ENCODE results near the gene SGSM1.

The SGSM1 gene

DNA sequence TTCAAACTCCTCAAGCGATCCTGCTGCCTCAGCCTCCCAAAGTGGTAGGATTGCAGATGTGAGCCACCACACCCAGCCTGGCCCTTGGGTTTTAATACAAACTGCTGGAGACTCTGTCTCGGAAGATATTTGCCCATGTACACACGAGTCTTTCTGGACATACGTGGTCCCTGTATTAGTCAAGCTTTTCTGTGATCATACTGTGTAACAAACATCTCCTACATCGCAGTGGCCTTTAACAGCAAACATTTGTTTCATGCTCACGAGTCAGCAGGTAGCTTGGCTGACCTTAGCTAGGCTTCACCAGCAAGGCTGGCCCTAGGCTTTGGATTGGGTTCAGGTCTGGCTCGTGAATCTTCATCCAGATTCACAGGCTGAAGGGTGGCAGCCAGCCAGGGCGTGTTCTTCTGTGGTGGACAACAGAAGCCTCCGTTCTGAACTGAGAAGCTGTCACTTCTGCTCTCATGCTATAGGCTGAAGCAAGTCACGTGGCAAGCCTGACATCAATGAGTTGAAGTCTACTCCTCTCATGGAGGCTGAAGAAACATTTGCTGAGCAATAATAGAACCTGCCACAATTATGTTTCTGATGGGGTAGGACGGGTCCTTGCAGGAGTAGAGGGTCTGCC is 155.3 kb downstream of the SGSM1 start:
- H3K4me2 ChIP-seq (ENCODE audit: insufficient read depth, low read length) = no peak overlapping the region
- ATAC-seq (ENCODE audit: insufficient read depth, low read depth) = no peak

GRCh38 chr22:24962094-24962493 is 156.1 kb downstream of the SGSM1 start:
- Histone ChIP-seq H3K27ac (ENCODE audit: low read length) (no peak overlapping the region), H2AFZ (ENCODE audit: low read depth, low read length) (no peak overlapping the region), H3K27me3 (ENCODE audit: insufficient read depth, low read length, poor library complexity) (no peaks in the 10 kb centered on the region), H3K9ac (ENCODE audit: low read depth, low read length) (no peak overlapping the region), H3K79me2 (ENCODE audit: insufficient read depth, low read length) (no peaks in the 10 kb centered on the region), H3K4me1 (ENCODE audit: insufficient read depth, low read length) (no peaks in the 10 kb centered on the region), H4K20me1 (ENCODE audit: insufficient read depth, low read length) (no peaks in the 10 kb centered on the region), H3K4me3 (ENCODE audit: low read depth in 1 of 2, low read length in 2 of 2) (no peak overlapping the region), H3K9me3 (ENCODE audit: insufficient read depth, low read length, severe bottlenecking) (no peaks in the 10 kb centered on the region), H3K4me2 (ENCODE audit: insufficient read depth, low read length) (no peak overlapping the region), H3K36me3 (ENCODE audit: insufficient read depth, low read length) (no peaks in the 10 kb centered on the region)
- TF ChIP-seq CTCF (IDR thresholded peaks at IDR 0.05; ENCODE audit: borderline replicate concordance, extremely low read depth, low read length, poor library complexity, severe bottlenecking) = no peak
- no peak for TF ChIP-seq EZH2 (IDR thresholded peaks at IDR 0.05; ENCODE audit: borderline replicate concordance, low read depth, low read length, severe bottlenecking)
- DNase-seq = no peak
- ATAC-seq (ENCODE audit: insufficient read depth, low read depth) = no peak

More for the DNA sequence above, 155.3 kb downstream of the SGSM1 start:
- no peaks in the 10 kb centered on the region for H3K27me3 ChIP-seq (ENCODE audit: insufficient read depth, low read length, poor library complexity)
- no peak overlapping the region for H3K27ac ChIP-seq (ENCODE audit: low read length)
- H3K9me3 ChIP-seq (ENCODE audit: insufficient read depth, low read length, severe bottlenecking) = no peaks in the 10 kb centered on the region
- no peaks in the 10 kb centered on the region for H4K20me1 ChIP-seq (ENCODE audit: insufficient read depth, low read length)
- no peak for TF ChIP-seq EZH2 (IDR thresholded peaks at IDR 0.05; ENCODE audit: borderline replicate concordance, low read depth, low read length, severe bottlenecking)
- TF ChIP-seq CTCF (IDR thresholded peaks at IDR 0.05; ENCODE audit: borderline replicate concordance, extremely low read depth, low read length, poor library complexity, severe bottlenecking) = no peak
- H3K9ac ChIP-seq (ENCODE audit: low read depth, low read length) = no peak overlapping the region
- no peak overlapping the region for H2AFZ ChIP-seq (ENCODE audit: low read depth, low read length)
- no peaks in the 10 kb centered on the region for H3K36me3 ChIP-seq (ENCODE audit: insufficient read depth, low read length)
- no peak for DNase-seq
- no peaks in the 10 kb centered on the region for H3K4me1 ChIP-seq (ENCODE audit: insufficient read depth, low read length)
- H3K4me3 ChIP-seq (ENCODE audit: low read depth in 1 of 2, low read length in 2 of 2) = no peak overlapping the region
- no peaks in the 10 kb centered on the region for H3K79me2 ChIP-seq (ENCODE audit: insufficient read depth, low read length)

DNA sequence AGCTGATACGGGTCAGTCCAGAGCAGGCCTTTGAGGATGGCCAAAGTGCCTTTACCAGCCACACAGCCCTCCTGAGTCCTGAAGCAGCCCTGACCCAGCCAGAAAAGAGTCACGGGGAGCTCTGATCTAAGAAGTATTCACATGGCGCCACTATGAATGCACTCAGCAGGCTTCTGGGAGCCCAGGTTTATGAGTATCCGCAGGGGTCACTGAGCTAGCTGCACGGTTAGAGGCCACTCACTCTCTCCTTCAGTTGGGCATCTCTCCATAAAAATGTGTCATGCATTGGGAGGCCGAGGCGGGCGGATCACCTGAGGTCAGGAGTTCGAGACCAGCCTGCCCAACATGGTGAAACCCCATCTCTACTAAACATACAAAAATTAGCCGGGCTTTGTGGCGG is 156.8 kb downstream of the SGSM1 start:
- Histone ChIP-seq H3K4me1 (ENCODE audit: insufficient read depth, low read length) (no peaks in the 10 kb centered on the region), H3K9ac (ENCODE audit: low read depth, low read length) (no peak overlapping the region), H3K27me3 (ENCODE audit: insufficient read depth, low read length, poor library complexity) (no peaks in the 10 kb centered on the region), H3K9me3 (ENCODE audit: insufficient read depth, low read length, severe bottlenecking) (no peaks in the 10 kb centered on the region), H4K20me1 (ENCODE audit: insufficient read depth, low read length) (no peaks in the 10 kb centered on the region), H3K4me2 (ENCODE audit: insufficient read depth, low read length) (no peak overlapping the region), H2AFZ (ENCODE audit: low read depth, low read length) (no peak overlapping the region), H3K27ac (ENCODE audit: low read length) (no peak overlapping the region), H3K36me3 (ENCODE audit: insufficient read depth, low read length) (no peaks in the 10 kb centered on the region), H3K79me2 (ENCODE audit: insufficient read depth, low read length) (no peaks in the 10 kb centered on the region), H3K4me3 (ENCODE audit: low read depth in 1 of 2, low read length in 2 of 2) (no peak overlapping the region)
- DNase-seq = no peak
- ATAC-seq (ENCODE audit: insufficient read depth, low read depth) = no peak
- no peak for TF ChIP-seq EZH2 (IDR thresholded peaks at IDR 0.05; ENCODE audit: borderline replicate concordance, low read depth, low read length, severe bottlenecking)
- TF ChIP-seq CTCF (IDR thresholded peaks at IDR 0.05; ENCODE audit: borderline replicate concordance, extremely low read depth, low read length, poor library complexity, severe bottlenecking) = no peak

All from DND-41 (cell line).